T-helper 17 cell (primary cell): ENCODE measurements around the gene XRCC2. TPM values are rescaled to one million over a fixed set of nuclear protein-coding genes. Genes with fewer than 3 reads are reported as not detected.
"Not testable (repeated sequence)": the region's sequence is repeated elsewhere in the genome, so short reads cannot be mapped to it uniquely, and the experiment has no call there.

Experiments
- ATAC-seq: fragments of 150-1000 bp; cut with Tn5 transposase; 2 replicates; pipeline ENCODE4 v1.10.0; 2021; ENCODE audit warnings: mild to moderate bottlenecking, moderate library complexity
- DNase-seq, 3 donors: peaks; one replicate each; pipeline versions ENCODE4 v3.0.0 to v3.0.0-alpha.2; 2020 to 2021
- H3K9me3 ChIP-seq: one replicate; pipeline ENCODE4 v1.7.0; 2013; ENCODE audit warnings: low read length, mild to moderate bottlenecking; ENCODE audit not compliant: control insufficient read depth, poor library complexity, severe bottlenecking
- H3K27ac Mint-ChIP-seq: one replicate; pipeline ENCODE4 v1.8.0; 2022; ENCODE audit warnings: mild to moderate bottlenecking, moderate library complexity, mixed read lengths
- H3K27me3 Mint-ChIP-seq: one replicate; pipeline ENCODE4 v1.8.0; 2022; ENCODE audit warnings: mixed read lengths
- H3K36me3 Mint-ChIP-seq: one replicate; pipeline ENCODE4 v1.8.0; 2022; ENCODE audit warnings: low read depth, mixed read lengths
- H3K4me1 Mint-ChIP-seq: one replicate; pipeline ENCODE4 v1.8.0; 2022; ENCODE audit warnings: mild to moderate bottlenecking, mixed read lengths
- H3K4me3 Mint-ChIP-seq: one replicate; pipeline ENCODE4 v1.8.0; 2022; ENCODE audit warnings: mild to moderate bottlenecking, moderate library complexity, mixed read lengths
- total RNA-seq, 4 donors: library from RNA in 2 of 4; stranded (reverse) in 2 of 4; gene quantifications; one replicate each; pipeline ENCODE4 v1.2.3 and lab custom pipeline; 2022 to 2026

Gene XRCC2
- under 1 TPM; 0.25 to 0.50 TPM for total RNA-seq
- total RNA-seq (lab: John Stamatoyannopoulos, UW), result 1.7 to 2.2 reads per million in 2 donors

GRCh38 chr7:152675759-152676636 is at the start of gene XRCC2:
Gene XRCC2 (minus strand): TSS chr7:152676141. CDS start chr7:152676079, 62 bp downstream.
- ATAC-seq (peak; percentile 94), DNase-seq (peak; percentile 94 to 98 (median 96))
- H3K36me3 Mint-ChIP-seq, result peaks cover 2% of the 10 kb centered on the region
- H3K4me3 Mint-ChIP-seq, result peak within 1 kb of the TSS; percentile 99
- no peaks in the 10 kb centered on the region for H3K9me3 ChIP-seq
- H3K27ac Mint-ChIP-seq, result peak within 1 kb of the TSS; percentile 90
- no peaks in the 10 kb centered on the region for H3K27me3 Mint-ChIP-seq
- peaks cover 13% of the 10 kb centered on the region for H3K4me1 Mint-ChIP-seq

- Mint-ChIP-seq H3K4me3 (peak overlapping the region; percentile 59), H3K27me3 (peaks cover 6% of the 10 kb centered on the region), H3K4me1 (no peaks in the 10 kb centered on the region), H3K27ac (no peak overlapping the region), H3K36me3 (peaks cover 3% of the 10 kb centered on the region)
- DNase-seq (no peak), ATAC-seq (no peak)
- no peaks in the 10 kb centered on the region for H3K9me3 ChIP-seq
These were observed 47.4 kb upstream of the XRCC2 start for GRCh38 chr7:152723364-152723763.

- not testable (repeated sequence) for H3K36me3 Mint-ChIP-seq, H3K9me3 ChIP-seq, H3K4me1 Mint-ChIP-seq, DNase-seq, H3K27ac Mint-ChIP-seq, H3K27me3 Mint-ChIP-seq, H3K4me3 Mint-ChIP-seq, ATAC-seq
These were observed 36.6 kb upstream of the XRCC2 start for GRCh38 chr7:152712412-152713042.

- H3K27me3 Mint-ChIP-seq, result no peaks in the 10 kb centered on the region
- no peaks in the 10 kb centered on the region for H3K9me3 ChIP-seq
- ATAC-seq (no peak), DNase-seq (no peak)
- no peaks in the 10 kb centered on the region for H3K4me1 Mint-ChIP-seq
- no peaks in the 10 kb centered on the region for H3K36me3 Mint-ChIP-seq
- H3K27ac Mint-ChIP-seq, result no peak overlapping the region
- no peak overlapping the region for H3K4me3 Mint-ChIP-seq
These were observed 35.6 kb upstream of the XRCC2 start for GRCh38 chr7:152711444-152711944.

GRCh38 chr7:152710153-152710442 is 34.2 kb upstream of the XRCC2 start:
- no peak for ATAC-seq
- Mint-ChIP-seq H3K4me1 (no peaks in the 10 kb centered on the region), H3K4me3 (no peak overlapping the region), H3K27ac (no peak overlapping the region), H3K27me3 (no peaks in the 10 kb centered on the region), H3K36me3 (no peaks in the 10 kb centered on the region)
- H3K9me3 ChIP-seq, result no peaks in the 10 kb centered on the region
- DNase-seq, result no peak

- Mint-ChIP-seq H3K36me3 (no peaks in the 10 kb centered on the region), H3K27ac (no peak overlapping the region), H3K4me3 (no peak overlapping the region), H3K27me3 (no peaks in the 10 kb centered on the region), H3K4me1 (no peaks in the 10 kb centered on the region)
- DNase-seq (no peak), ATAC-seq (no peak)
- H3K9me3 ChIP-seq, result no peaks in the 10 kb centered on the region
These were observed 33.6 kb upstream of the XRCC2 start for GRCh38 chr7:152709287-152710152.

- H3K9me3 ChIP-seq, result no peaks in the 10 kb centered on the region
- H3K4me1 Mint-ChIP-seq, result no peaks in the 10 kb centered on the region
- H3K4me3 Mint-ChIP-seq, result no peak overlapping the region
- H3K27ac Mint-ChIP-seq, result no peak overlapping the region
- no peaks in the 10 kb centered on the region for H3K36me3 Mint-ChIP-seq
- no peaks in the 10 kb centered on the region for H3K27me3 Mint-ChIP-seq
- DNase-seq, result no peak
- ATAC-seq, result no peak
These were observed 28.9 kb upstream of the XRCC2 start for GRCh38 chr7:152704796-152705384.

- DNase-seq (no peak), ATAC-seq (no peak)
- H3K36me3 Mint-ChIP-seq, result no peaks in the 10 kb centered on the region
- H3K27me3 Mint-ChIP-seq, result no peaks in the 10 kb centered on the region
- H3K27ac Mint-ChIP-seq, result peak overlapping the region; percentile 47
- no peaks in the 10 kb centered on the region for H3K9me3 ChIP-seq
- H3K4me3 Mint-ChIP-seq, result no peak overlapping the region
- no peaks in the 10 kb centered on the region for H3K4me1 Mint-ChIP-seq
These were observed 23.1 kb upstream of the XRCC2 start for GRCh38 chr7:152699079-152699478.

- H3K4me1 Mint-ChIP-seq, H3K4me3 Mint-ChIP-seq, H3K27me3 Mint-ChIP-seq, ATAC-seq, H3K36me3 Mint-ChIP-seq, DNase-seq, H3K9me3 ChIP-seq: not testable (repeated sequence)
- H3K27ac Mint-ChIP-seq, result peak overlapping the region; percentile 11
These were observed 21.5 kb upstream of the XRCC2 start for GRCh38 chr7:152697268-152697974.

- not testable (repeated sequence) for ATAC-seq, H3K36me3 Mint-ChIP-seq, H3K27ac Mint-ChIP-seq
These were observed 16.3 kb upstream of the XRCC2 start for GRCh38 chr7:152692196-152692595.

GRCh38 chr7:152683297-152683696 is 7.4 kb upstream of the XRCC2 start:
- no peak for ATAC-seq

More at GRCh38 chr7:152692196-152692595, 16.3 kb upstream of the XRCC2 start:
- not testable (repeated sequence) for H3K9me3 ChIP-seq, H3K4me1 Mint-ChIP-seq, H3K4me3 Mint-ChIP-seq, DNase-seq, H3K27me3 Mint-ChIP-seq

More at GRCh38 chr7:152683297-152683696, 7.4 kb upstream of the XRCC2 start:
- Mint-ChIP-seq H3K27me3 (no peaks in the 10 kb centered on the region), H3K27ac (no peak overlapping the region), H3K36me3 (no peaks in the 10 kb centered on the region), H3K4me3 (no peak overlapping the region), H3K4me1 (no peaks in the 10 kb centered on the region)
- DNase-seq, result no peak
- no peaks in the 10 kb centered on the region for H3K9me3 ChIP-seq
